Non-pigmented ciliary epithelial cell (primary cell): ENCODE results near the gene CERT1.
A peak's percentile ranks its signal among the peaks of the same experiment; 100 is the strongest.

Source experiments
- DNase-seq: peaks from one replicate; pipeline ENCODE4 v3.0.0-alpha.2; 2010; ENCODE audit warnings: low read depth

The CERT1 gene

GRCh38 chr5:75471193-75471592 lies 40.2 kb downstream of the CERT1 start:
- DNase-seq: no peak

- DNase-seq: no peak
Observed at GRCh38 chr5:75469017-75469416, 42.4 kb downstream of the CERT1 start.

GRCh38 chr5:75468593-75468992 lies 42.8 kb downstream of the CERT1 start:
- DNase-seq: no peak

- DNase-seq: no peak
Observed at GRCh38 chr5:75466006-75466716, 45.3 kb downstream of the CERT1 start.

- DNase-seq: peak; percentile 40
Observed at GRCh38 chr5:75465480-75465879, 45.9 kb downstream of the CERT1 start.

- no peak for DNase-seq
Observed at GRCh38 chr5:75463726-75464125, 47.7 kb downstream of the CERT1 start.

GRCh38 chr5:75461679-75462078 lies 49.8 kb downstream of the CERT1 start:
- DNase-seq: no peak

- DNase-seq: no peak
Observed at GRCh38 chr5:75460942-75461610, 50.4 kb downstream of the CERT1 start.

- DNase-seq: no peak
Observed at GRCh38 chr5:75460532-75460931, 50.9 kb downstream of the CERT1 start.

GRCh38 chr5:75457691-75458090 lies 53.7 kb downstream of the CERT1 start:
- no peak for DNase-seq

- DNase-seq: no peak
Observed at GRCh38 chr5:75457161-75457560, 54.3 kb downstream of the CERT1 start.

GRCh38 chr5:75450069-75450468 lies 61.4 kb downstream of the CERT1 start:
- DNase-seq: no peak

- no peak for DNase-seq
Observed at GRCh38 chr5:75446068-75446467, 65.4 kb downstream of the CERT1 start.

GRCh38 chr5:75441560-75441959 lies 69.9 kb downstream of the CERT1 start:
- no peak for DNase-seq

- DNase-seq: no peak
Observed at GRCh38 chr5:75439276-75439675, 72.2 kb downstream of the CERT1 start.

GRCh38 chr5:75438722-75439121 lies 72.7 kb downstream of the CERT1 start:
- no peak for DNase-seq

GRCh38 chr5:75435096-75435495 lies 76.3 kb downstream of the CERT1 start:
- no peak for DNase-seq

GRCh38 chr5:75433814-75434506 lies 77.5 kb downstream of the CERT1 start:
- peak; percentile 30 for DNase-seq

- no peak for DNase-seq
Observed at GRCh38 chr5:75414241-75414640, 97.2 kb downstream of the CERT1 start.

- DNase-seq: peak; percentile 40
Observed at GRCh38 chr5:75412111-75412990, 99.1 kb downstream of the CERT1 start.

- no peak for DNase-seq
Observed at GRCh38 chr5:75405296-75405695, 106.1 kb downstream of the CERT1 start.

GRCh38 chr5:75395277-75395676 lies 116.2 kb downstream of the CERT1 start:
- DNase-seq: no peak
